Measurements from ENCODE around the gene HSD11B1L.

HSD11B1L gene

GRCh38 chr19:5691822-5692722 is 11.2 kb downstream of the HSD11B1L start (continued):
- TF ChIP-seq KLF16 (tag by site-specific recombination; IDR thresholded peaks at IDR 0.05) (peak; percentile 33; the same call in 1 of the 2 replicates), ZNF623 (tag by site-specific recombination; IDR thresholded peaks at IDR 0.05) (0 out of 2 replicates have a peak, but pooled peaks have one; percentile 9), ZBTB26 (tag by site-specific recombination; optimal IDR thresholded peaks at IDR 0.05) (peak; percentile 38), ZNF76 (tag by site-specific recombination; IDR thresholded peaks at IDR 0.05; ENCODE audit: borderline replicate concordance, low read depth) (0 out of 2 replicates have a peak, but pooled peaks have one; percentile 37), ZNF518A (tag by site-specific recombination; conservative IDR thresholded peaks at IDR 0.05; ENCODE audit: low read depth) (no peak), ZNF169 (tag by site-specific recombination; IDR thresholded peaks at IDR 0.05) (no peak), ZNF555 (tag by site-specific recombination; conservative IDR thresholded peaks at IDR 0.05) (no peak), ZFHX2 (tag by site-specific recombination; conservative IDR thresholded peaks at IDR 0.05) (peak; percentile 59; the same call in 1 of the 2 replicates), KLF1 (tag by site-specific recombination; IDR thresholded peaks at IDR 0.05) (no peak), ZNF362 (tag by site-specific recombination; IDR thresholded peaks at IDR 0.05) (no peak), ZNF660 (tag by site-specific recombination; IDR thresholded peaks at IDR 0.05) (no peak), ZEB2 (tag by site-specific recombination; IDR thresholded peaks at IDR 0.05) (peak; percentile 62; the same call in 1 of the 2 replicates), ZNF596 (tag by site-specific recombination; IDR thresholded peaks at IDR 0.05) (no peak), ZNF341 (tag by site-specific recombination; IDR thresholded peaks at IDR 0.05; ENCODE audit: low read depth) (peak; percentile 76), ZBTB7A (tag by site-specific recombination; IDR thresholded peaks at IDR 0.05; ENCODE audit: low read depth) (0 out of 2 replicates have a peak, but pooled peaks have one; percentile 50), ZBTB20 (tag by site-specific recombination; IDR thresholded peaks at IDR 0.05) (peak; percentile 50), ZNF670 (tag by site-specific recombination; IDR thresholded peaks at IDR 0.05; ENCODE audit: low read depth) (no peak), ZNF529 (tag by site-specific recombination; IDR thresholded peaks at IDR 0.05; ENCODE audit: insufficient replicate concordance) (no peak), ZIC2 (tag by site-specific recombination; IDR thresholded peaks at IDR 0.05) (peak; percentile 74), ZNF138 (tag by site-specific recombination; IDR thresholded peaks at IDR 0.05; ENCODE audit: borderline replicate concordance) (no peak), HOXA7 (CRISPR knock-in tag; IDR thresholded peaks at IDR 0.05; ENCODE audit: borderline replicate concordance) (no peak), MYNN (tag by site-specific recombination; IDR thresholded peaks at IDR 0.05; ENCODE audit: borderline replicate concordance) (no peak)
- TF ChIP-seq, protein P1, sequence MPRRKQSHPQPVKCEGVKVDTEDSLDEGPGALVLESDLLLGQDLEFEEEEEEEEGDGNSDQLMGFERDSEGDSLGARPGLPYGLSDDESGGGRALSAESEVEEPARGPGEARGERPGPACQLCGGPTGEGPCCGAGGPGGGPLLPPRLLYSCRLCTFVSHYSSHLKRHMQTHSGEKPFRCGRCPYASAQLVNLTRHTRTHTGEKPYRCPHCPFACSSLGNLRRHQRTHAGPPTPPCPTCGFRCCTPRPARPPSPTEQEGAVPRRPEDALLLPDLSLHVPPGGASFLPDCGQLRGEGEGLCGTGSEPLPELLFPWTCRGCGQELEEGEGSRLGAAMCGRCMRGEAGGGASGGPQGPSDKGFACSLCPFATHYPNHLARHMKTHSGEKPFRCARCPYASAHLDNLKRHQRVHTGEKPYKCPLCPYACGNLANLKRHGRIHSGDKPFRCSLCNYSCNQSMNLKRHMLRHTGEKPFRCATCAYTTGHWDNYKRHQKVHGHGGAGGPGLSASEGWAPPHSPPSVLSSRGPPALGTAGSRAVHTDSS (tag by site-specific recombination; IDR thresholded peaks at IDR 0.05): peak; percentile 50; the same call in 1 of the 2 replicates
- TF ChIP-seq, protein P2, sequence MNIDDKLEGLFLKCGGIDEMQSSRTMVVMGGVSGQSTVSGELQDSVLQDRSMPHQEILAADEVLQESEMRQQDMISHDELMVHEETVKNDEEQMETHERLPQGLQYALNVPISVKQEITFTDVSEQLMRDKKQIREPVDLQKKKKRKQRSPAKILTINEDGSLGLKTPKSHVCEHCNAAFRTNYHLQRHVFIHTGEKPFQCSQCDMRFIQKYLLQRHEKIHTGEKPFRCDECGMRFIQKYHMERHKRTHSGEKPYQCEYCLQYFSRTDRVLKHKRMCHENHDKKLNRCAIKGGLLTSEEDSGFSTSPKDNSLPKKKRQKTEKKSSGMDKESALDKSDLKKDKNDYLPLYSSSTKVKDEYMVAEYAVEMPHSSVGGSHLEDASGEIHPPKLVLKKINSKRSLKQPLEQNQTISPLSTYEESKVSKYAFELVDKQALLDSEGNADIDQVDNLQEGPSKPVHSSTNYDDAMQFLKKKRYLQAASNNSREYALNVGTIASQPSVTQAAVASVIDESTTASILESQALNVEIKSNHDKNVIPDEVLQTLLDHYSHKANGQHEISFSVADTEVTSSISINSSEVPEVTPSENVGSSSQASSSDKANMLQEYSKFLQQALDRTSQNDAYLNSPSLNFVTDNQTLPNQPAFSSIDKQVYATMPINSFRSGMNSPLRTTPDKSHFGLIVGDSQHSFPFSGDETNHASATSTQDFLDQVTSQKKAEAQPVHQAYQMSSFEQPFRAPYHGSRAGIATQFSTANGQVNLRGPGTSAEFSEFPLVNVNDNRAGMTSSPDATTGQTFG (tag by site-specific recombination; IDR thresholded peaks at IDR 0.05; ENCODE audit: borderline replicate concordance): no peak
- TF ChIP-seq, protein P3, sequence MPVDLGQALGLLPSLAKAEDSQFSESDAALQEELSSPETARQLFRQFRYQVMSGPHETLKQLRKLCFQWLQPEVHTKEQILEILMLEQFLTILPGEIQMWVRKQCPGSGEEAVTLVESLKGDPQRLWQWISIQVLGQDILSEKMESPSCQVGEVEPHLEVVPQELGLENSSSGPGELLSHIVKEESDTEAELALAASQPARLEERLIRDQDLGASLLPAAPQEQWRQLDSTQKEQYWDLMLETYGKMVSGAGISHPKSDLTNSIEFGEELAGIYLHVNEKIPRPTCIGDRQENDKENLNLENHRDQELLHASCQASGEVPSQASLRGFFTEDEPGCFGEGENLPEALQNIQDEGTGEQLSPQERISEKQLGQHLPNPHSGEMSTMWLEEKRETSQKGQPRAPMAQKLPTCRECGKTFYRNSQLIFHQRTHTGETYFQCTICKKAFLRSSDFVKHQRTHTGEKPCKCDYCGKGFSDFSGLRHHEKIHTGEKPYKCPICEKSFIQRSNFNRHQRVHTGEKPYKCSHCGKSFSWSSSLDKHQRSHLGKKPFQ (tag by site-specific recombination; IDR thresholded peaks at IDR 0.05): no peak; the same call in 1 of the 2 replicates
